ENCODE data around the gene ADI1. TPM values are rescaled to one million over a fixed set of nuclear protein-coding genes. Genes with fewer than 3 reads are reported as not detected.
"Not testable (repeated sequence)": the region's sequence is repeated elsewhere in the genome, so short reads cannot be mapped to it uniquely, and the experiment has no call there.

ADI1 gene
- total RNA-seq, 1 donor from 2014 or later: 41.6 TPM

GRCh38 chr2:3450385-3451010 lies 68.8 kb downstream of the ADI1 start:
- intact Hi-C loops (cut with micrococcal nuclease): no loop called here

GRCh38 chr2:3449936-3450335 lies 69.4 kb downstream of the ADI1 start:
- intact Hi-C loops (cut with micrococcal nuclease): no loop called here

- intact Hi-C loops (cut with micrococcal nuclease): no loop called here
Observed at GRCh38 chr2:3449086-3449485, 70.2 kb downstream of the ADI1 start.

DNA sequence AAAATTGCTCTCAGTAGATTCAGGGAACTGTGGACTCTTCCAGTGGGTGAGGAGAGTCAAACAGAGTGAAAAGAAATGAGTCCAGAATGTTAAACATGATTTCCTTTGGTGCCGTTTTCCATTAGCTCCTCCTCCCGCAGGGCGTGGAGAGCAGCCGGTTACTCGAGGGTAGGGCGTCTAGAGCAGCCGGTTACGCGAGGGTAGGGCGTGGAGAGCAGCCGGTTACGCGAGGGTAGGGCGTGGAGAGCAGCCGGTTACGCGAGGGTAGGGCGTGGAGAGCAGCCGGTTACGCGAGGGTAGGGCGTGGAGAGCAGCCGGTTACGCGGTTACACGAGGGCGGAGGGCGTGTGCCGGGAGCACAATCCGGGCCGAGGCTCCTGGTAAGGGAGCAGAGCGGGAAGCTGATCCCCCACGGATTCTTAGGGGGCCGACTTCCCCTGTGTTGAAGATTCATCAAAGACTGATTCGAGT lies 70.9 kb downstream of the ADI1 start:
- intact Hi-C loops (cut with micrococcal nuclease): not testable (repeated sequence)

- intact Hi-C loops (cut with micrococcal nuclease): no loop called here
Observed at GRCh38 chr2:3447789-3448317, 71.5 kb downstream of the ADI1 start.

Other genes starting within 250 kb of the ADI1 start
- gene EIPR1, start 141.7 kb downstream of the ADI1 start, total RNA-seq: 43.0 and 45.8 TPM in 2 replicates
- 90.0 and 92.1 TPM in 2 replicates for gene TRAPPC12, start 139.8 kb downstream of the ADI1 start, total RNA-seq
- 29.3 and 29.7 TPM in 2 replicates for gene RNASEH1, start 38.8 kb upstream of the ADI1 start, total RNA-seq
- 1,261 and 1,270 TPM in 2 replicates for gene RPS7, start 55.7 kb upstream of the ADI1 start, total RNA-seq
- 0.27 TPM in 1 of 2 replicates, not detected in the other for gene COLEC11, start 75.6 kb upstream of the ADI1 start, total RNA-seq
- not detected in 2 replicates for gene ALLC, start 138.7 kb upstream of the ADI1 start, total RNA-seq
- not detected in 2 replicates for gene DCDC2C, start 184.0 kb upstream of the ADI1 start, total RNA-seq